ENCODE measurements around the gene MUC3A.

The MUC3A gene

GRCh38 chr7:100944138-100944537, 5.2 kb upstream of the MUC3A start:
- no peak for DNase-seq (ENCODE audit: low read depth in 2 of 2)

- DNase-seq (ENCODE audit: low read depth in 2 of 2) = no peak
Observed at GRCh38 chr7:100946111-100946510, 3.2 kb upstream of the MUC3A start.

GRCh38 chr7:100946766-100947365, 2.5 kb upstream of the MUC3A start:
- DNase-seq (ENCODE audit: low read depth in 2 of 2) = no peak

- no peak for DNase-seq (ENCODE audit: low read depth in 2 of 2)
Observed at GRCh38 chr7:100947792-100948191, 1.5 kb upstream of the MUC3A start.

GRCh38 chr7:100949933-100950443, 654 bp downstream of the MUC3A start:
- DNase-seq (ENCODE audit: low read depth in 2 of 2) = no peak

DNA sequence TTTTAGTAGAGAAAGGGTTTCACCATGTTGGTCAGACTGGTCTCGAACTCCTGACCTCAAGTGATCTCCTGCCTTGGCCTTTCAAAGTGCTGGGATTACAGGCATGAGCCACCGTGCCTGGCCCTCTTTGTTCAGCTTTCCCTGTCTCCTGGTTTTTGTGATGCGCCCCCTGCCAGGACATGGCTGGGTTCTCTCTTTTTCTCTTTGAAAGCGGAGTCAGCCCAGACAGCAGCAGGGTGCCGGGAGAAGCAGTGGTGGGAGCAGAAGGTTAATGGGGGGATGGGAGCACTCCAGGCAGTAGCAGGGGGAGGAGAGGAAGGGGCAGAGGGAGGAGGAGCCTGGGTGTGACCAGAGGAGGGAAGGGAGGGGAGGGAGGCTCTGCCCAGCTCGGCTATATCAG, 1.8 kb downstream of the MUC3A start:
- no peak for DNase-seq (ENCODE audit: low read depth in 2 of 2)

DNA sequence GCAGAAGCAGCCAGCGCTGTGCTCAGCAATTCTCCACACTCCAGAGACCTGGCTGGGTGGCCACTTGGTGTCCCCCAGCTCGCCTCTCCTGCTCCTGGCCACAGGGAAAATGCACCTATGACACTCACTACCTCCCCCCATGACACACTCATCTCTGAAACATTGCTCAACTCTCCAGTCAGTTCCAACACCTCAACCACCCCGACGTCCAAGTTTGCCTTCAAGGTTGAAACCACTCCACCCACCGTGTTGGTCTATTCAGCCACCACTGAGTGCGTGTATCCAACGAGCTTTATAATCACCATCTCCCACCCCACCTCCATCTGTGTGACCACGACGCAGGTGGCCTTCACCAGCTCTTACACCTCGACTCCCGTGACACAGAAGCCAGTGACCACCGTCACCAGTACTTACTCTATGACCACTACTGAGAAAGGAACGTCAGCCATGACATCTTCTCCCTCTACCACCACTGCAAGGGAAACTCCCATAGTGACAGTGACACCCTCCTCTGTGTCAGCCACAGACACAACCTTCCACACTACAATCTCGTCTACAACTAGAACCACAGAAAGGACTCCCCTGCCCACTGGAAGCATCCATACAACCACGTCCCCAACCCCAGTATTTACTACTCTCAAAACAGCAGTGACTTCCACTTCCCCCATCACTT, 2.7 kb downstream of the MUC3A start:
- DNase-seq (ENCODE audit: low read depth in 2 of 2) = no peak

GRCh38 chr7:100952641-100953040, 3.3 kb downstream of the MUC3A start:
- DNase-seq (ENCODE audit: low read depth in 2 of 2) = no peak

- DNase-seq (ENCODE audit: low read depth in 2 of 2) = no peak
Observed at GRCh38 chr7:100957832-100958421, 8.6 kb downstream of the MUC3A start.

- no peak for DNase-seq (ENCODE audit: low read depth in 2 of 2)
Observed at GRCh38 chr7:100959894-100960293, 10.6 kb downstream of the MUC3A start.

DNA sequence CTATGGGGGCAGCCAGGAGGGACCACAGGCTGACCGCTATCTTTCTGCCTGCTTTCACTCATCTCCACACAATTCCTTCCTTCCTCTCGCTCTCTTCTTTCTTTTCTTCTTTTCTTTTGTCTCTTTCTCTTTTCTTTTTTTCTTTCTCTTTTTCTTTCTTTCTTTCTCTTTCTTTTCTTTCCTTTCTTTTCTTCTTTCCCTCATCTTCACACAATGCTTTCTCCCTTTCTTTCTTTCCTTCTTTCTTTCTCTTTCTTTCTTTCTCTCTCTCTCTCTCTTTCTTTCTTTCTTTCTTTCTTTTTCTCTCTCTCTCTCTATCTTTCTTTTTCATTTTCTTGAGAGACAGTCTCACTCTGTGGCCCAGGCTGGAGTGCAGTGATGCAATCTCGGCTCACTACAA, 13.2 kb downstream of the MUC3A start:
- no peak for DNase-seq (ENCODE audit: low read depth in 2 of 2)

- no peak for DNase-seq (ENCODE audit: low read depth in 2 of 2)
Observed at GRCh38 chr7:100963386-100963785, 14.1 kb downstream of the MUC3A start.

DNA sequence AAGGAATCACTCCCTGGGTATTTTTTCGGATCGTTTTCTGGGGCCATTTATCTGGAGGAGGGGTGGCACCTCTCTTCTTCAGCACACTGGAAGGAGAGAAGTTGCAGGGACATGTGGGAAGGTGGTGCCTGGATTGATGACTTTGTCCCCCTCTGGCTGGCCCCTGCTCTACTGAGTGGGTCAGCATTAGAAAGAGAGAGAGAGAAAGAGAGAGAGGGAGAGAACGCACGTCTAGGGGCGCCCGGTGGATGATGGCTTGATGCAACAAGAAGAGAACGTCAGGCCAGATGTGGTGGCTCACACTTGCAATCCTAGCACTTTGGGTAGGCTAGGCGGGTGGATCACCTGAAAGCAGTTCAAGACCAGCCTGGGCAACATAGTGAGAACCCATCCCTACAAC, 14.5 kb downstream of the MUC3A start:
- no peak for DNase-seq (ENCODE audit: low read depth in 2 of 2)

- DNase-seq (ENCODE audit: low read depth in 2 of 2) = no peak
Observed at GRCh38 chr7:100964630-100965029, 15.3 kb downstream of the MUC3A start.

DNA sequence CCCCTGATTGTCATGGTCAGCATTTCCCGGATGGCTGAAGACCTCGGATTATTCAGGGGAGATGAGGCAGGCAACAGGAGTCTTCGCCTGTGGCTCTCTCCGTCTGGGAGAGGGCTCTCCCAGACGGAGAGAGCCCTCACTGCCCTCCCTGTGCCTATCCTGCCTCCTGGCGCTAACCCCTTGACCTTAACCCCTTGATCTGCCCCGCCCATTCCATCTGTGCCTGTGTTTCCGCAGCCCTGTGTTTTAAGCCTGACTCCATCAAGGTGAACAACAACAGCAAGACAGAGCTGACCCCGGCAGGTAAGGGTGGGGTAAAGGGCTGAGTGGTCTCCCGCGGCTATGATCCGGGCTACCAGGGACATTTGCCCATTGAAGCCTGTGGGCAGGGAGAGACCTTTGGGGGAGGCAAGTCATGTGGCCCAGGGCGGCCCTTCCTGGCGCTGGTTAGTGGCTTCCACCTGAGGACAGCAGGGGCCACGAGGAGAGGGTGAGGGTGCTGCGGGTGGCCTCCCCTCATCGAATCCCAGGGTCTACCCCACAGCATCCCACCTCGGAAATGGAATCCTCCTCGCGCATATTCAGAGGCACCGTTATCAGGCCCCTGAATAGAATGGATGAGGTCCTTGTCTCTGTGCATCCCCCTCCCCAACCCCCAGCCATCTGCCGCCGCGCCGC, 15.8 kb downstream of the MUC3A start:
- DNase-seq (ENCODE audit: low read depth in 2 of 2) = no peak

DNA sequence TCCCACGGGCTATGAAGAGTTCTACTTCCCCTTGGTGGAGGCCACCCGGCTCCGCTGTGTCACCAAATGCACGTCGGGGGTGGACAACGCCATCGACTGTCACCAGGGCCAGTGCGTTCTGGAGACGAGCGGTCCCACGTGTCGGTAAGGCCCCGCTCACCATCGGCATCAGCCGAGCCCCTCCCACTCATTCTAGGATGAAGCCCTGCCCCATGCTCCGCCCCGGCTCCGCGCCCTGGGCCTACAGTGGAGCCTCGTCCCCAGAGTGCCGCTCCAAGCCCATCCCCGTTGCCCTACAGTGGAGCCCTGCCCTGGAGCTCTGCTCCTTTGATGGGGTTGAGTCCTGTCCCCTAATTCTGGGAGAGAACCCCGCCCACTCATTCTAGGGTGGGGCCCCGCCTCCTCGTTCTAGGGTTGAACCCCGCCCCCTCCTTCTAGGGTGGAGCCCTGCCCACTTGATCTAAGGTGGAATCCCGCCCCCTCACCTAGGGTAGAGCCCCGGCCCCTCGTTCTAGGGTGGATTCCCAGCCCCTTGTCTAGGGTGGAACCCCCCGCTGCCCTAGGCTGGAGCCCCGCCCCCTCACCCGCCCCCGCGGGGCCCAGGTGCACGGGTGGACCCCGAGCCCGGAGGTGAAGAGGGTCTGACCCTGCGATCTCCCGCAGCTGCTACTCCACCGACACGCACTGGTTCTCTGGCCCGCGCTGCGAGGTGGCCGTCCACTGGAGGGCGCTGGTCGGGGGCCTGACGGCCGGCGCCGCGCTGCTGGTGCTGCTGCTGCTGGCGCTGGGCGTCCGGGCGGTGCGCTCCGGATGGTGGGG, 16.6 kb downstream of the MUC3A start:
- peak; percentile 35 to 52 for DNase-seq (ENCODE audit: low read depth in 2 of 2)

- no peak for DNase-seq (ENCODE audit: low read depth in 2 of 2)
Observed at GRCh38 chr7:100966542-100967291, 17.4 kb downstream of the MUC3A start.

- no peak for DNase-seq (ENCODE audit: low read depth in 2 of 2)
Observed at GRCh38 chr7:100967292-100967863, 18.0 kb downstream of the MUC3A start.

- DNase-seq (ENCODE audit: low read depth in 2 of 2) = no peak
Observed at GRCh38 chr7:100968031-100968430, 18.7 kb downstream of the MUC3A start.

DNA sequence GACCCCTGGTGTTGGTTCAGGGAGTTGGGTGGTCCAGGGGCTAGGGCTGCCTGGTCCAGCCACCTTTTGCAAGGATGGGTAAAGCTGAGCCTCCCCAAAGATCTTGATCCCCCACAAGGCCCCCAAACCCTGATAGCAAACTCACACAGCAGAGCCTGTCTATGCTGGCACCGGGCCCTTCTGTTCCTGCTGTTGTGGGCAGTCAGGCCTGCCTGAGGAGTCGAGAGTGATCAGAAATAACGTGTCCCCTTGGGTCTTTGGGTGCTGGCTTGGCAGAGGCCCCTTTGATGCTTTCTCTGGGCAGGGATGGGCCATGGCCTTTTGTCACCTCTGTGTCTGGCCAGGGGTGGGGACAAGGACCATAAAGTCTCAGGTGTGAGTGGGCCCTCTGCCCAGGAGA, 19.3 kb downstream of the MUC3A start:
- DNase-seq (ENCODE audit: low read depth in 2 of 2) = no peak

Data from stimulated activated CD8-positive, alpha-beta memory T cell treated with anti-CD3 and anti-CD28 coated beads, Interleukin-7, amount 100 ng/mL, for 4 hours (primary cell).